Naive B cell (primary cell): ENCODE results near the gene IL27RA. TPM values are rescaled to one million over a fixed set of nuclear protein-coding genes. Genes with fewer than 3 reads are reported as not detected.

Source experiments
- ATAC-seq, 2 donors: fragments of 150-1000 bp; cut with Tn5 transposase; 2 replicates each; pipeline ENCODE4 v1.10.0; 2021; ENCODE audit warnings: low read depth in 2 of 2, mild to moderate bottlenecking in 2 of 2, moderate library complexity in 2 of 2
- DNase-seq: peaks from one replicate; pipeline ENCODE4 v3.0.0; 2022
- H3K27ac Mint-ChIP-seq, 6 donors: one replicate each; pipeline ENCODE4 v1.8.0; 2020 to 2022; ENCODE audit warnings: mild to moderate bottlenecking in 6 of 6, mixed read lengths in 6 of 6, moderate library complexity in 5 of 6, inconsistent platforms in 2 of 6
- H3K27me3 Mint-ChIP-seq, 3 donors: one replicate each; pipeline ENCODE4 v1.8.0; 2021 to 2022; ENCODE audit warnings: mixed read lengths in 3 of 3, mild to moderate bottlenecking in 1 of 3
- H3K36me3 Mint-ChIP-seq, 2 donors: one replicate each; pipeline ENCODE4 v1.8.0; 2020 to 2022; ENCODE audit warnings: mixed read lengths in 2 of 2, inconsistent platforms in 1 of 2, mild to moderate bottlenecking in 1 of 2
- H3K4me1 Mint-ChIP-seq, 3 donors: one replicate each; pipeline ENCODE4 v1.8.0; 2020 to 2022; ENCODE audit warnings: mixed read lengths in 3 of 3, inconsistent platforms in 1 of 3, mild to moderate bottlenecking in 1 of 3, moderate library complexity in 1 of 3
- H3K4me3 Mint-ChIP-seq, 8 donors: one replicate each; pipeline ENCODE4 v1.8.0; 2020 to 2022; ENCODE audit warnings: mild to moderate bottlenecking in 8 of 8, mixed read lengths in 8 of 8, moderate library complexity in 8 of 8, inconsistent platforms in 2 of 8
- H3K9me3 Mint-ChIP-seq, 7 donors: one replicate each; pipeline ENCODE4 v1.8.0; 2020 to 2022; ENCODE audit warnings: mixed read lengths in 7 of 7, mild to moderate bottlenecking in 5 of 7, inconsistent platforms in 2 of 7, moderate library complexity in 1 of 7
- polyA plus RNA-seq, 6 donors: library from polyadenylated mRNA; unstranded; fragments of 300-500 nt; fragmentation: Illumina TruSeq; gene quantifications; one replicate each; pipeline ENCODE4 v1.2.3, GENCODE V29; 2021; ENCODE audit warnings: low read depth in 6 of 6

IL27RA gene
- polyA plus RNA-seq, 6 donors from 2014 or later: 38.5 to 55.6 (median 48.2) TPM

DNA sequence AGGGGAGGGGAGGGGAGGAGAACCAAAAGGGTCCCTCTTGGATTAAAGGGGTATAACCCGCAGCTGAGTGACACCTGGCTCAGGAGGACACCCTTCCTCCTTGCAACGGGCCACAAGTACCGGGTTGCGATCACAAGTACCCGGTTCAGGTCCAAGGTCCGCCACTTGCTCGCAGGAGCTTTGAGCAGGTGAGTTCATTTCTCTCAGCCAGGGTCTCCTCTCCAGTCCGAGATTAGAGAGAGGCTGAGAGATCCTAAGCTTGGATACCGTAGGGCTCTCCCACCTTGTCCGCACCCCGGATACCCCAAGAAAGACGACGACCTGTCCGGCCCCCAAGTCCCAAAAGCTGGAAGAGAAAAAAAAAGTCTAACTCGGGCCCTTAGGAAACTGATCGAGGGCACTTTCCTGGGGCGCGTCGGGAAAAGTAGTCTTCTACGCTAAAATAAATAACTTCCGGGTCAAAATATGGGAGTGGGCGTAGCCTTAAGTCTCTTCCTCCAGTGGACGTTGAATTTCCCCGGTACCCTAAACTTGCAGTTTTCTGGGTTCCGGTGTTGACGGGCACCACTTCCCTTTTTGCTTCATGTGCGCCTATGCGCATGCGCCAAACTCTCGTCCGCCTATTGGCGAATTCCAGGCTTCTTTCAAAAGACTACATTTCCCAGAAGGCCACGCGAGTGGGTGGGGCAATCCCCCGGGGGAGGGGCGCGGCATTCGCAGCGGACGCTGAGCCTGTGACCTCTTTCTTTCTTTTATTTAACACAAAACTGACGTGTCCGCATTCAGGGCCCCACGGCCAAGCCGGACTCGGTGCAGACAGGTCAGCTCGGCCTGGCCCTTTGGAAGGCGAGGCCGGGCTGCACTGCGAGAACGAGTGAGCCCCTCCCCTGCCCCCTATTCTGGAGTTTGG lies 49.6 kb downstream of the IL27RA start:
- Mint-ChIP-seq H3K36me3 (no peaks in the 10 kb centered on the region), H3K4me1 (peaks cover 0 to 27% (median 0%) of the 10 kb centered on the region in 3 donors)
- ATAC-seq: peak; percentile 94 to 95

DNA sequence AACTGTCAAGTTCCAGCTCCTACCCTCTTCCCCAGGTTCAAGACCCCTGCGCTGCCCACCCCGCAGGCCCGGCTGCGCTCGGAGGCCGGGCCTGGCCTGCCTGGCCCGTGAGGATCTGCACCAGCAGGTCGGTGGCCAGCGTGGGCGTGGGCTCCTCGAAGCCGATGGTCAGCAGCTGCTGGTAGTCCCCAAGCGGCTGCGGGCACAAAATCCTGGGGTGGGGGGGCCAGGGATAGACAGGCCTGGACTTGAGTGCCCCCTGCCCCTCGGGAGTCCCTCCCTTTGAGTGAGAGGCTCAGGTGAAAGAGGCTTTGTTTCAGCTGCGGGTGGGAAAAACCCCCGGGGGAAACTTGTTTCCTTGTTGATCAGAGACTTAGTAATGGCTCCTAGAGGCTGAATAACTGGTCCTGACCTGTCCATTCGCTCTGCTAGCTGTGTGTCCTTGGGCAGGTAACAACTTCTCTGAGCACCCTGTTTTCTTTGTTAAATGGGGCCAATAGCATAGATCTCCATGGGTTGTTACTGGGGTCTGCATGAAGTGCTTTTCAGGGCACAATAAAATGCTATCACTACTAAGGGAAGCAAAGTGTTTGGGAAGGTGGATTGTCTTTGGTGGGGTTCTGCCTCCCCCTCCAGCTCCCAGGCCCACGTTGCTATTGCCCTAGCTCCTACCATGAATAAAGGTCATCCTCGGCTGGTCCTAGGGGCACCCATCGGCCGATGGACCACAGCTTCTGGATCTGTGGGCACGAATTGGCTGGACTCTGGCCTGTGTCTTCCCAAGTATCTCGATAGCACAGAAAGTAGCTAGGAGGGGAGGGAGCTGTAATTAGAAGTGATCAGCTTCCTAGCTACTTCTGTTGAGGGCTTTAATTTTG lies 50.5 kb downstream of the IL27RA start:
- Mint-ChIP-seq H3K9me3 (no peaks in the 10 kb centered on the region), H3K36me3 (no peaks in the 10 kb centered on the region), H3K27me3 (no peaks in the 10 kb centered on the region), H3K4me3 (peak overlapping the region; percentile 81 to 97 (median 95)), H3K4me1 (peaks cover 0 to 27% (median 0%) of the 10 kb centered on the region in 3 donors), H3K27ac (peak overlapping the region; percentile 88 to 99 (median 97))
- ATAC-seq (peak; percentile 8 to 31), DNase-seq (peak; percentile 28)

More for the DNA sequence above, 49.6 kb downstream of the IL27RA start:
- Mint-ChIP-seq H3K9me3 (no peaks in the 10 kb centered on the region), H3K27ac (peak overlapping the region; percentile 88 to 99 (median 97)), H3K27me3 (no peaks in the 10 kb centered on the region), H3K4me3 (peak overlapping the region; percentile 81 to 97 (median 95))
- DNase-seq: peak; percentile 99

- Mint-ChIP-seq H3K4me3 (peak overlapping the region in 7 of 8 donors; percentile 72 to 97 (median 90)), H3K9me3 (no peaks in the 10 kb centered on the region), H3K36me3 (no peaks in the 10 kb centered on the region), H3K27ac (peak overlapping the region in 2 of 6 donors; percentile 72 to 88), H3K27me3 (no peaks in the 10 kb centered on the region), H3K4me1 (peaks cover 0 to 23% (median 0%) of the 10 kb centered on the region in 3 donors)
- ATAC-seq: no peak
- no peak for DNase-seq
These were observed 51.1 kb downstream of the IL27RA start for GRCh38 chr19:14082675-14082960.

GRCh38 chr19:14085309-14085995 lies 53.9 kb downstream of the IL27RA start, which contains the start of gene C19orf67:
TSS of gene C19orf67 (minus strand) at chr19:14085783. CDS start at chr19:14085627, 156 bp downstream.
- Mint-ChIP-seq H3K4me1 (peaks cover 4 to 20% (median 5%) of the 10 kb centered on the region in 3 donors), H3K36me3 (peaks cover 4 to 7% of the 10 kb centered on the region in 2 donors), H3K27ac (peak within 1 kb of the TSS in 1 of 6 donors; percentile 15), H3K9me3 (peaks cover 0 to 1% (median 0%) of the 10 kb centered on the region in 7 donors), H3K4me3 (peak within 1 kb of the TSS in 2 of 8 donors; percentile 42 to 72), H3K27me3 (no peaks in the 10 kb centered on the region)
- no peak for ATAC-seq
- DNase-seq: no peak

DNA sequence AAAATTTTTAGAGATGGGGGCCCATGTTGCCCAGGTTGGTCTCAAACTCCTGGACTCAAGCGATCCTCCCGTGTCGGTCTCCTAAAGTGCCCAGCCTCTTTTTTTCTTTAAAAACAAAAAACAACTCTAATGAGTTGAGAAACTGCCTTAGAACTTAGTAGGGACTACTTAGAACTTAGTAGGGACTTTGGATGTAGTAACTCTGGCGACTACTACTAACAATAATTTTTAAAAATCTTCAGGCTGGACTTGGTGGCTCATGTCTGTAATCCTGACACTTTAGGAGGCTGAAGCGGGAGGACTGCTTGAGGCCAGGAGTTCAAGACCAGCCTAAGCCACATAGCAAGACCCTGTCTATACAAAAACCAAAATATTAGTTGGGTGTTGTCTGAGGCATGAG lies 54.5 kb downstream of the IL27RA start:
- H3K27ac Mint-ChIP-seq: no peak overlapping the region
- DNase-seq (no peak), ATAC-seq (no peak)
- H3K27me3 Mint-ChIP-seq: no peaks in the 10 kb centered on the region
- H3K36me3 Mint-ChIP-seq: peaks cover 4 to 7% of the 10 kb centered on the region in 2 donors
- peak overlapping the region in 1 of 8 donors; percentile 71 for H3K4me3 Mint-ChIP-seq
- H3K4me1 Mint-ChIP-seq: peaks cover 4 to 13% (median 5%) of the 10 kb centered on the region in 3 donors
- H3K9me3 Mint-ChIP-seq: peaks cover 0 to 1% (median 0%) of the 10 kb centered on the region in 7 donors

GRCh38 chr19:14088634-14089411 lies 57.3 kb downstream of the IL27RA start:
- Mint-ChIP-seq H3K4me3 (peak overlapping the region; percentile 52 to 99 (median 87)), H3K9me3 (peaks cover 0 to 7% (median 4%) of the 10 kb centered on the region in 7 donors), H3K4me1 (peaks cover 14 to 18% (median 15%) of the 10 kb centered on the region in 3 donors), H3K27me3 (no peaks in the 10 kb centered on the region), H3K27ac (peak overlapping the region in 3 of 6 donors; percentile 50 to 96 (median 79)), H3K36me3 (peaks cover 7 to 8% of the 10 kb centered on the region in 2 donors)
- DNase-seq (no peak), ATAC-seq (no peak)

- peak; percentile 25 for DNase-seq
- H3K4me3 Mint-ChIP-seq: peak overlapping the region; percentile 10 to 99 (median 87)
These were observed 57.8 kb downstream of the IL27RA start for GRCh38 chr19:14089412-14089661.

DNA sequence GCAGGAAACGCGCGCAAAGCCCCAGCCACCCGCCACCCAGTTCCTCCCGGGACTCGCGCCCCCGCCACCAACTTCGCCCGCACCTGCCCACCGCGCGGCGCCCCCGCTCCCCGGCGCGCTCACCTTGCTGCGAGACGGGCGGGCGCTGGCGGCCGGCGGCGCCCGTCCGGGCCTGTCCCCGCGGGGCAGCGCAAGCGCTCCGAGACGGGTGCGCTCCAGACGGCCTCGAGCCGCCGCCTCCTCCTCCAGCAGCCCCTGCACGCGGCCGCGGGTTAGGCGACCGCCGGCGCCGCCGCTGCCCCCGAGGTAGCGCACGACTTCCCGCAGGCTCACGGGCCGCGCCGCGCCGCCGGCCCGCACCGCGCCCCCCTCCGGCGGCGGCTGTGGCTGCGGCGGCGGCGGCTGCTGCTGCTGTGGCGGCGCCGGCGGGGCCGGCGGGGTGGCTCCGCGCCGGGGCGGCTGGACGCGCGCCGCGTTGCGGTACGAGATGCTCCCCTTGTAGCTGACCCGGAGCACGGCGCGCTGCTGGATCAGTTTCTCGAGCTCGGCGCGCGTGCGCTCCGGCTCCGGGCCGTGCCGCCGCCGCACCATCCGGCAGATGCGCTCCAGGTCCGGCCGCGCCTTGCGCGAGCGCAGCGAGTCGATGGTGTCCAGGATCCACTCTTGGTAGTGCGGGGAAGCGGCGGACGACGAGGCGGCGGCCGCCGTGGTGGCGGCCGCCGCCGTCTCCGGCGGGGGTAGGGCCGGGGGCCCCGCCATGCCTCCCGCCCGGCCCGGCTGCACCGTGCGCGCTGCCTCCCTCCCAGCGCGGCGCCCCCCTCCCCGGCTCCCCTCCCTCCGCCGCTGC lies 58.3 kb downstream of the IL27RA start:
- DNase-seq: peak; percentile 46
- Mint-ChIP-seq H3K4me3 (peak overlapping the region; percentile 81 to 99 (median 89)), H3K27me3 (no peaks in the 10 kb centered on the region), H3K27ac (peak overlapping the region in 4 of 6 donors; percentile 77 to 96 (median 84)), H3K36me3 (peaks cover 7 to 8% of the 10 kb centered on the region in 2 donors), H3K9me3 (peaks cover 0 to 9% (median 4%) of the 10 kb centered on the region in 7 donors), H3K4me1 (peaks cover 14 to 20% (median 18%) of the 10 kb centered on the region in 3 donors)
- peak; percentile 8 to 15 for ATAC-seq

More at GRCh38 chr19:14089412-14089661, 57.8 kb downstream of the IL27RA start:
- Mint-ChIP-seq H3K9me3 (peaks cover 0 to 9% (median 4%) of the 10 kb centered on the region in 7 donors), H3K27me3 (no peaks in the 10 kb centered on the region), H3K4me1 (peaks cover 14 to 18% (median 15%) of the 10 kb centered on the region in 3 donors), H3K27ac (peak overlapping the region in 4 of 6 donors; percentile 50 to 96 (median 84)), H3K36me3 (peaks cover 7 to 8% of the 10 kb centered on the region in 2 donors)
- no peak for ATAC-seq

GRCh38 chr19:14090509-14091080 lies 59.0 kb downstream of the IL27RA start, which contains the start of gene SAMD1:
TSS of gene SAMD1 (minus strand) at chr19:14090751.
- DNase-seq: peak; percentile 74
- H3K36me3 Mint-ChIP-seq: peaks cover 7 to 8% of the 10 kb centered on the region in 2 donors
- peaks cover 0 to 9% (median 4%) of the 10 kb centered on the region in 7 donors for H3K9me3 Mint-ChIP-seq
- no peaks in the 10 kb centered on the region for H3K27me3 Mint-ChIP-seq
- peak within 1 kb of the TSS; percentile 89 to 100 (median 99) for H3K4me3 Mint-ChIP-seq
- H3K27ac Mint-ChIP-seq: peak within 1 kb of the TSS; percentile 97 to 100 (median 100)
- peak; percentile 48 to 53 for ATAC-seq
- H3K4me1 Mint-ChIP-seq: peaks cover 14 to 20% (median 18%) of the 10 kb centered on the region in 3 donors

DNA sequence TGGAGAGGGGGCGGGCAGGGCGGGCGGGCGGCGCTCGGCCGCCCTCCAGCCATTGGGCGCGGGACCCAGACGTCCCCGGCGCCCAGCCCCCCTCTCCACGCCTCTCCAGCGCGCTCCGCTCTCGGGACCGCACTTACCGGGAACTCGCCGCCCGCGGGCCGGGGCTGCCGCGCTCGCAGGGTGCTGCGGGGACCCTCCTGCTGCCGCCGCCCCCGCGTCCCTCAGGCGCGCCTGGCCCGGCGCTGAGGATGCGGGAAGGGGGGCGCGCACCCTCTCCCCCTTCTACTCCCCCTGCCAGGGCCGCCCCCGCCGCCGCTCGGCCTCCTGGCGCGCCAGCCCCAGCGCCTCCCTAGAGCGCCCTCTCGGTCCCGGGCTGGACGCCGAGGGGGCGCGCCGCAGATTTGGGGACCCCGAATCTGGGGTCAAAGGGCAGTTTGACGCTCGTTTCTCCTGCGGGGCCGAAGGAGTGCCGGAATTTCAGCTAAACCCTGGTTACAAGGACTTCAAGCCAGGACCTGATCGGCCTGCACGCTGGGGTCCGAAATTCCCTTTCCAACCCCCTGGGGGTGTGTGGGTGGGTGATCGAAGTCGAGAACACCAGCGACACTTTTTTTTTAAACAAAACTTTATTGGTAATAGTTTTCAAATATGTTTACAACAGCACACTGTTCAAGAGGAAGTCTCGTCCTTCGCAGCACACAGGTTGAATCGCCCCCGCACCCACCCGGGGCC lies 59.7 kb downstream of the IL27RA start:
- peaks cover 14 to 20% (median 18%) of the 10 kb centered on the region in 3 donors for H3K4me1 Mint-ChIP-seq
- ATAC-seq: peak; percentile 55 to 59
- peak; percentile 83 for DNase-seq
- no peaks in the 10 kb centered on the region for H3K27me3 Mint-ChIP-seq
- H3K4me3 Mint-ChIP-seq: peak overlapping the region; percentile 89 to 100 (median 99)
- peak overlapping the region; percentile 97 to 100 (median 100) for H3K27ac Mint-ChIP-seq
- peaks cover 7 to 8% of the 10 kb centered on the region in 2 donors for H3K36me3 Mint-ChIP-seq
- peaks cover 0 to 9% (median 4%) of the 10 kb centered on the region in 7 donors for H3K9me3 Mint-ChIP-seq
